ENCODE measurements around the gene RPS15A.

The RPS15A gene

DNA sequence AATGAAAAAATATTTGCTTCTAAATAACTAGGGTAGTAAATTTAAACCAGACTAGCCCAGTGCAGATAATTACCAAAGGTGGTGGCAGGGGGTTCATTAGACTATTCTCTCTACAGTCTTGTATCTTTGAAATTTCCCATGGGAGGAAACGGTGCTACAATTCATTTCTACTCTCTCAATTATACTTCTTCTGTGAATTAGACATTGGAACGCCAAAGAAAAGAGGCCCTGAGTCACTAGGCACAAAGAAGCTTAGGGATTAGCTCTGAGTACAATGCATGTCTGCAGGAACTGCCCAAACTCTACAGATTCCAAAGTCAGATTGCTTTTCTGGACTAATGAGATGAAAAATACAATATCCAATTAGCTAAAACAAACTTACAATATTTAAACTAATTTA, 41.9 kb upstream of the RPS15A start:
- H3K27me3 ChIP-seq (ENCODE audit: low read length): no peaks in the 10 kb centered on the region
- H3K27ac ChIP-seq (ENCODE audit: low read depth, low read length): no peak overlapping the region
- no peak overlapping the region for H3K9ac ChIP-seq (ENCODE audit: low read length)
- no peaks in the 10 kb centered on the region for H3K79me2 ChIP-seq (ENCODE audit: insufficient read depth, low read length)
- H3K4me2 ChIP-seq (ENCODE audit: low read depth, low read length, poor library complexity, severe bottlenecking): no peak overlapping the region
- no peaks in the 10 kb centered on the region for H3K9me2 ChIP-seq (replicated peaks; ENCODE audit: insufficient read depth, low read length)
- no peak overlapping the region for H3K4me3 ChIP-seq (ENCODE audit: insufficient read depth, low read length, poor library complexity, severe bottlenecking)
- H3K36me3 ChIP-seq (ENCODE audit: low read length): peaks cover 63% of the 10 kb centered on the region
- no peaks in the 10 kb centered on the region for H3K9me3 ChIP-seq (ENCODE audit: insufficient read depth, low read length)
- TF ChIP-seq CTCF (IDR thresholded peaks at IDR 0.05; ENCODE audit: insufficient read depth, low read length, poor library complexity, severe bottlenecking) (no peak), EZH2phosphoT487 (conservative IDR thresholded peaks at IDR 0.05; ENCODE audit: low read length) (no peak)
- no peak overlapping the region for H2AFZ ChIP-seq (ENCODE audit: low read depth, low read length, severe bottlenecking)
- H3F3A ChIP-seq (ENCODE audit: insufficient read depth): no peaks in the 10 kb centered on the region
- H4K20me1 ChIP-seq (ENCODE audit: low read depth, low read length): no peaks in the 10 kb centered on the region

DNA sequence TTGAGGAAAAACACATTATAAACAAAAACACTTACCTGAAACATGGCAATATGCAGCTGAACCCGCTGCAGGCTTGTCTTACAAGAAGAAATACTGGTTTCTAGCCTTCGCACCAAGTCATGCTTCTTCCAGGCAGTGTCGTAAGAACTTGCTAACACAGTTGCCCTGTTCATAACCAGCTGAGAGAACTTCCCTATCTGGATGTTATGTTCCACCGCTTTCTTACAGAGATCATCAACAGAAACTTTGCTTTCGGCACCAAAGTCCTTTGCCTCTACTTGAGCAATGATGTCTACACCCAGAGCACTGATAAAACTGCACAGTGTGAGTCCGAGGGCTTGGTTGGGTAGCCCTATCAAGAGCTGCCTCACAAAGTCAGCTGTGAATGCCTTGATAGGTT, 39.1 kb upstream of the RPS15A start:
- no peak for TF ChIP-seq EZH2phosphoT487 (conservative IDR thresholded peaks at IDR 0.05; ENCODE audit: low read length)
- no peak for TF ChIP-seq CTCF (IDR thresholded peaks at IDR 0.05; ENCODE audit: insufficient read depth, low read length, poor library complexity, severe bottlenecking)
- H3K27ac ChIP-seq (ENCODE audit: low read depth, low read length): no peak overlapping the region
- no peaks in the 10 kb centered on the region for H3K27me3 ChIP-seq (ENCODE audit: low read length)
- no peak overlapping the region for H3K4me2 ChIP-seq (ENCODE audit: low read depth, low read length, poor library complexity, severe bottlenecking)
- no peak overlapping the region for H3K9ac ChIP-seq (ENCODE audit: low read length)
- H3K79me2 ChIP-seq (ENCODE audit: insufficient read depth, low read length): no peaks in the 10 kb centered on the region
- H3F3A ChIP-seq (ENCODE audit: insufficient read depth): no peaks in the 10 kb centered on the region
- no peaks in the 10 kb centered on the region for H3K9me3 ChIP-seq (ENCODE audit: insufficient read depth, low read length)
- no peaks in the 10 kb centered on the region for H3K9me2 ChIP-seq (replicated peaks; ENCODE audit: insufficient read depth, low read length)
- no peaks in the 10 kb centered on the region for H4K20me1 ChIP-seq (ENCODE audit: low read depth, low read length)
- H3K4me3 ChIP-seq (ENCODE audit: insufficient read depth, low read length, poor library complexity, severe bottlenecking): no peak overlapping the region
- peaks cover 47% of the 10 kb centered on the region for H3K36me3 ChIP-seq (ENCODE audit: low read length)
- H2AFZ ChIP-seq (ENCODE audit: low read depth, low read length, severe bottlenecking): no peak overlapping the region

DNA sequence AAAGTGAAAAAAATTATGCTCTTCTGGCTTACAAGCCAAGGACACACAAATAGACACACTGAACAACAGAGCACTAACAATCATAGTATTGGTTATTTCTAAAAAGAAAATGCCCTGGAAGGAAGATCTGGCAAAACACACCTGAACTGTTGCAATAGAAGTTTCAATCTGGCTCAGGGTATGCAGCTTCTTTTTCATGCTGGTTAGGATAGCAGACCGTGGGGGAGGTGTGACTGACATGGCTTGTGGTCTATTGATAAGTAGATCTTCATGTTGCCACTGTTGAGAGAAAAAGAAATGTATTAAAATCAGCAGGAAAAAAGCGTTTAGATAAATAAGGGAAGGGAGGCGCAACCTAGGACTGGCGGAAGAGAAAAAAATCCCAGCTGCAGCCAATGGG, 37.8 kb upstream of the RPS15A start:
- Histone ChIP-seq H3K9me2 (replicated peaks; ENCODE audit: insufficient read depth, low read length) (no peaks in the 10 kb centered on the region), H3K27me3 (ENCODE audit: low read length) (no peaks in the 10 kb centered on the region), H3K9ac (ENCODE audit: low read length) (no peak overlapping the region), H3K79me2 (ENCODE audit: insufficient read depth, low read length) (no peaks in the 10 kb centered on the region), H3K4me2 (ENCODE audit: low read depth, low read length, poor library complexity, severe bottlenecking) (no peak overlapping the region), H2AFZ (ENCODE audit: low read depth, low read length, severe bottlenecking) (no peak overlapping the region), H3K27ac (ENCODE audit: low read depth, low read length) (no peak overlapping the region), H3K4me3 (ENCODE audit: insufficient read depth, low read length, poor library complexity, severe bottlenecking) (no peak overlapping the region), H3F3A (ENCODE audit: insufficient read depth) (no peaks in the 10 kb centered on the region), H3K36me3 (ENCODE audit: low read length) (peaks cover 33% of the 10 kb centered on the region), H4K20me1 (ENCODE audit: low read depth, low read length) (no peaks in the 10 kb centered on the region), H3K9me3 (ENCODE audit: insufficient read depth, low read length) (no peaks in the 10 kb centered on the region)
- no peak for TF ChIP-seq CTCF (IDR thresholded peaks at IDR 0.05; ENCODE audit: insufficient read depth, low read length, poor library complexity, severe bottlenecking)
- TF ChIP-seq EZH2phosphoT487 (conservative IDR thresholded peaks at IDR 0.05; ENCODE audit: low read length): no peak

DNA sequence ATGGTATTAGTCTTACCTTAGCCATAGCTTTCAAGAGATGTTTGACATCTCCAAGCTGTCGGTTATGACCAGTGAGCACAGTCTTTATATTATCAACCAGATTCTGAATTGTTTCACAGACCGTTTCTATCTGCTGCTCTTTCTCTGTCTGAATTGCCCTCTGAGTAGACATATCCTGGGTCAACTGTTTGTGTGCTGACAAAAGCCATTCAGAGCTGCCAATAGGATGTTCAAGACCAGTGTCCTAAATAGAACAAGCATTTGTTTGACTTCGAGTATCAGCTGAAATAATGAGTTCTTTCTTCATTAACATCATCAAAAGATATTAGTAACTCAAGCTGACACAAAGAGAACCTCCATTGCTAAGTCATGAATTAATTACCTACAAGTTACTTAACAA, 26.2 kb upstream of the RPS15A start:
- H3K9me3 ChIP-seq (ENCODE audit: insufficient read depth, low read length): no peaks in the 10 kb centered on the region
- no peaks in the 10 kb centered on the region for H3F3A ChIP-seq (ENCODE audit: insufficient read depth)
- H3K79me2 ChIP-seq (ENCODE audit: insufficient read depth, low read length): no peaks in the 10 kb centered on the region
- H3K9ac ChIP-seq (ENCODE audit: low read length): no peak overlapping the region
- H3K4me3 ChIP-seq (ENCODE audit: insufficient read depth, low read length, poor library complexity, severe bottlenecking): no peak overlapping the region
- no peaks in the 10 kb centered on the region for H4K20me1 ChIP-seq (ENCODE audit: low read depth, low read length)
- H3K27ac ChIP-seq (ENCODE audit: low read depth, low read length): no peak overlapping the region
- no peak overlapping the region for H3K4me2 ChIP-seq (ENCODE audit: low read depth, low read length, poor library complexity, severe bottlenecking)
- TF ChIP-seq CTCF (IDR thresholded peaks at IDR 0.05; ENCODE audit: insufficient read depth, low read length, poor library complexity, severe bottlenecking) (no peak), EZH2phosphoT487 (conservative IDR thresholded peaks at IDR 0.05; ENCODE audit: low read length) (no peak)
- H3K27me3 ChIP-seq (ENCODE audit: low read length): no peaks in the 10 kb centered on the region
- no peaks in the 10 kb centered on the region for H3K9me2 ChIP-seq (replicated peaks; ENCODE audit: insufficient read depth, low read length)
- H3K36me3 ChIP-seq (ENCODE audit: low read length): peaks cover 48% of the 10 kb centered on the region
- H2AFZ ChIP-seq (ENCODE audit: low read depth, low read length, severe bottlenecking): no peak overlapping the region
